ENCODE results near the gene PDGFD. TPM values are rescaled to one million over a fixed set of nuclear protein-coding genes. Genes with fewer than 3 reads are reported as not detected.
A peak's percentile ranks its signal among the peaks of the same experiment; 100 is the strongest.

PDGFD gene
- total RNA-seq, 1 experiment from 2014 or later: 2.6 TPM

DNA sequence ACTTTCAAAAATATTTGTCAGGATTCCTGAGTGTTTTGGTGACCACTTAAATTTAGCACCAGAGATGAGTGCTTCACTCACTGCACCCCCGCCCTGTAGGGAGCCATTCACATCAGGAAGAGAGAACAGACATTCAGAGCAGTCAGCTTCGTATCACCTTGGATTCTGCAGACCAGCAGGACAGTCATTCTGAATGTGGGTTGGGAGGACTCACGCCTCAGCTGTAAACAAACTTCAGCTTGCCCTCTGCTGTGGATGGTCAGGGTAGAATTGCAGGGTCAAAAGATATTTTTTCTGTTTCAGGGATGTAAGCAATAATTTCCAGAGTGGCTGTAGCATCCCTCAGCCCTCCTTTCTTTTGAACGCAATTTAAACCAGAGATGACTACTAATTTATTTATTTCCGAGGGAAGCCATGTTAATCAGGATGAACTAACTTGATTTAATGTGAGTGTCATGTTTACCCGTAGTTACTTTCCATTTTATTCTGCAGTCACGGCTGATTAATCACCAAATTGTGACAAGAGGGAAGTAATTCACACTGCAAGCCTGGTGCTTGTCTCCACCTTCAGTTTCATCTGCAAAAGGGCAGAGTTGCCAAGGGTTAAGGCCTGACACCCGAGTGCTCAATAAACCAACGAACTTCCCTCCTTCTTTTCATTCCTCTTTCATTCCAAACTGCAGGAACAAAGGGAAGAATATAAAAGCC lies 301.7 kb downstream of the PDGFD start:
- ChIA-PET CTCF (interaction anchor here (1.0 to 1.9 kb wide), 6 partner anchors 9 to 180 kb away, joined by 3 to 13 read pairs (median 4); no protein-coding TSS in a partner anchor), POLR2A (no interaction called here)
- H3K27ac Mint-ChIP-seq: no peak overlapping the region
- no peaks in the 10 kb centered on the region for H3K27me3 Mint-ChIP-seq (ENCODE audit: low read depth)
- DNase-seq (ENCODE audit: low spot score) (no peak), ATAC-seq (peak; percentile 55)
- peaks cover 14% of the 10 kb centered on the region for H3K4me1 Mint-ChIP-seq
- TF ChIP-seq NFATC4 (CRISPR knock-in tag; IDR thresholded peaks at IDR 0.05): no peak
- no peak for TF ChIP-seq ETV6 (CRISPR knock-in tag; IDR thresholded peaks at IDR 0.05)
- TF ChIP-seq, protein P1, sequence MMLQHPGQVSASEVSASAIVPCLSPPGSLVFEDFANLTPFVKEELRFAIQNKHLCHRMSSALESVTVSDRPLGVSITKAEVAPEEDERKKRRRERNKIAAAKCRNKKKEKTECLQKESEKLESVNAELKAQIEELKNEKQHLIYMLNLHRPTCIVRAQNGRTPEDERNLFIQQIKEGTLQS (CRISPR knock-in tag; conservative IDR thresholded peaks at IDR 0.05): no peak
- TF ChIP-seq, protein P2, sequence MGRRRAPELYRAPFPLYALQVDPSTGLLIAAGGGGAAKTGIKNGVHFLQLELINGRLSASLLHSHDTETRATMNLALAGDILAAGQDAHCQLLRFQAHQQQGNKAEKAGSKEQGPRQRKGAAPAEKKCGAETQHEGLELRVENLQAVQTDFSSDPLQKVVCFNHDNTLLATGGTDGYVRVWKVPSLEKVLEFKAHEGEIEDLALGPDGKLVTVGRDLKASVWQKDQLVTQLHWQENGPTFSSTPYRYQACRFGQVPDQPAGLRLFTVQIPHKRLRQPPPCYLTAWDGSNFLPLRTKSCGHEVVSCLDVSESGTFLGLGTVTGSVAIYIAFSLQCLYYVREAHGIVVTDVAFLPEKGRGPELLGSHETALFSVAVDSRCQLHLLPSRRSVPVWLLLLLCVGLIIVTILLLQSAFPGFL (CRISPR knock-in tag; IDR thresholded peaks at IDR 0.05; ENCODE audit: borderline replicate concordance): no peak
- no peak for TF ChIP-seq ZNF317 (CRISPR knock-in tag; IDR thresholded peaks at IDR 0.05; ENCODE audit: borderline replicate concordance, low read depth)
- TF ChIP-seq MYBL2 (CRISPR knock-in tag; IDR thresholded peaks at IDR 0.05): no peak
- TF ChIP-seq, protein P3, sequence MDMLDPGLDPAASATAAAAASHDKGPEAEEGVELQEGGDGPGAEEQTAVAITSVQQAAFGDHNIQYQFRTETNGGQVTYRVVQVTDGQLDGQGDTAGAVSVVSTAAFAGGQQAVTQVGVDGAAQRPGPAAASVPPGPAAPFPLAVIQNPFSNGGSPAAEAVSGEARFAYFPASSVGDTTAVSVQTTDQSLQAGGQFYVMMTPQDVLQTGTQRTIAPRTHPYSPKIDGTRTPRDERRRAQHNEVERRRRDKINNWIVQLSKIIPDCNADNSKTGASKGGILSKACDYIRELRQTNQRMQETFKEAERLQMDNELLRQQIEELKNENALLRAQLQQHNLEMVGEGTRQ (CRISPR knock-in tag; IDR thresholded peaks at IDR 0.05): no peak
- TF ChIP-seq GTF2I (CRISPR knock-in tag; conservative IDR thresholded peaks at IDR 0.05): no peak
- TF ChIP-seq ATF1 (CRISPR knock-in tag; IDR thresholded peaks at IDR 0.05): no peak
- TF ChIP-seq KAT7 (CRISPR knock-in tag; IDR thresholded peaks at IDR 0.05; ENCODE audit: borderline replicate concordance): no peak
- TF ChIP-seq NR3C1 (CRISPR knock-in tag; conservative IDR thresholded peaks at IDR 0.05; ENCODE audit: low read depth): no peak
- TF ChIP-seq NR2C2 (CRISPR knock-in tag; IDR thresholded peaks at IDR 0.05): no peak
- no peak for TF ChIP-seq FOXK1 (CRISPR knock-in tag; IDR thresholded peaks at IDR 0.05)
- TF ChIP-seq, protein P4, sequence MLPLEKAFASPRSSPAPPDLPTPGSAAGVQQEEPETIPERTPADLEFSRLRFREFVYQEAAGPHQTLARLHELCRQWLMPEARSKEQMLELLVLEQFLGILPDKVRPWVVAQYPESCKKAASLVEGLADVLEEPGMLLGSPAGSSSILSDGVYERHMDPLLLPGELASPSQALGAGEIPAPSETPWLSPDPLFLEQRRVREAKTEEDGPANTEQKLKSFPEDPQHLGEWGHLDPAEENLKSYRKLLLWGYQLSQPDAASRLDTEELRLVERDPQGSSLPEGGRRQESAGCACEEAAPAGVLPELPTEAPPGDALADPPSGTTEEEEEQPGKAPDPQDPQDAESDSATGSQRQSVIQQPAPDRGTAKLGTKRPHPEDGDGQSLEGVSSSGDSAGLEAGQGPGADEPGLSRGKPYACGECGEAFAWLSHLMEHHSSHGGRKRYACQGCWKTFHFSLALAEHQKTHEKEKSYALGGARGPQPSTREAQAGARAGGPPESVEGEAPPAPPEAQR (CRISPR knock-in tag; IDR thresholded peaks at IDR 0.05): no peak
- peaks cover 3% of the 10 kb centered on the region for H3K9me3 Mint-ChIP-seq
- H3K4me3 Mint-ChIP-seq: no peak overlapping the region
- H3K36me3 Mint-ChIP-seq: no peaks in the 10 kb centered on the region

Other genes with a start within 250 kb of the PDGFD start
- gene DDI1, start 127.5 kb downstream of the PDGFD start, total RNA-seq (2021): not detected in 3 replicates

All from WTC11 (cell line).